SU-DHL-6 (cell line): ENCODE data around the gene SSR4.

Experiments
- EZH2phosphoT487 ChIP-seq: fragments of 200-600 bp; sonication (generic), shearing (Covaris generic); conservative IDR thresholded peaks from 2 replicates; pipeline ENCODE4 v1.6.1; 2018; ENCODE audit warnings: mild to moderate bottlenecking, antibody characterized with exemption, low read length, moderate library complexity, mixed read lengths
- TF ChIP-seq, protein P1 (sequence below): fragments of 200-600 bp; sonication (generic); IDR thresholded peaks from one replicate; pipeline ENCODE4 v1.5.1; 2017; ENCODE audit warnings: antibody characterized with exemption, mild to moderate bottlenecking, low read length, moderate library complexity; ENCODE audit not compliant: insufficient read depth, poor library complexity, severe bottlenecking

DNA sequence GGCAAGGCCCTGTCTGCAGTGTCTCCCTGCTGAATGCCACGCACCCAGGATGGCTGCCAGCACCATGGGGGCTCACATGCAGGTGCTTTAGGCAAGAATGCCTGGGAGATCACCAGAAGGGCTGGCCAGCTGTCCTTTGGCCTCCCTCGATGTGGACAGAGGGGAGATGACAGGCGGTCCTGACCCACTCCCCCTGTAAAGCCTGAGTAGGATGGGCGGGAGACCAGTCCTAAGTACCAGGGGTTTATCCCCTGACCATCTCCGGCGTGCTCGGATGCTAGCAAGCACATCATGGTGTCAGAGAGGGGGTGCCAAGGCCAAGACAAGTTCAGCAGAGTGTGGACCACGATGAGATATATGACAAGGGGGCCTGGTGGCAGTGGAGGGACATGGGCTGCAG lies 30.6 kb downstream of the SSR4 start:
- TF ChIP-seq, protein P1, sequence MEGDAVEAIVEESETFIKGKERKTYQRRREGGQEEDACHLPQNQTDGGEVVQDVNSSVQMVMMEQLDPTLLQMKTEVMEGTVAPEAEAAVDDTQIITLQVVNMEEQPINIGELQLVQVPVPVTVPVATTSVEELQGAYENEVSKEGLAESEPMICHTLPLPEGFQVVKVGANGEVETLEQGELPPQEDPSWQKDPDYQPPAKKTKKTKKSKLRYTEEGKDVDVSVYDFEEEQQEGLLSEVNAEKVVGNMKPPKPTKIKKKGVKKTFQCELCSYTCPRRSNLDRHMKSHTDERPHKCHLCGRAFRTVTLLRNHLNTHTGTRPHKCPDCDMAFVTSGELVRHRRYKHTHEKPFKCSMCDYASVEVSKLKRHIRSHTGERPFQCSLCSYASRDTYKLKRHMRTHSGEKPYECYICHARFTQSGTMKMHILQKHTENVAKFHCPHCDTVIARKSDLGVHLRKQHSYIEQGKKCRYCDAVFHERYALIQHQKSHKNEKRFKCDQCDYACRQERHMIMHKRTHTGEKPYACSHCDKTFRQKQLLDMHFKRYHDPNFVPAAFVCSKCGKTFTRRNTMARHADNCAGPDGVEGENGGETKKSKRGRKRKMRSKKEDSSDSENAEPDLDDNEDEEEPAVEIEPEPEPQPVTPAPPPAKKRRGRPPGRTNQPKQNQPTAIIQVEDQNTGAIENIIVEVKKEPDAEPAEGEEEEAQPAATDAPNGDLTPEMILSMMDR = no peak
- no peak for TF ChIP-seq EZH2phosphoT487
